HCT116 (cell line): Measurements from ENCODE around the gene EIPR1. TPM values are rescaled to one million over a fixed set of nuclear protein-coding genes. Genes with fewer than 3 reads are reported as not detected.

Experiments used
- ATAC-seq: fragments of 200-7000 bp; cut with Tn5 transposase; 2 replicates; pipeline ENCODE4 v1.9.1; 2020; ENCODE audit warnings: mild to moderate bottlenecking, moderate library complexity
- BruUV-seq: library from RNA; stranded (reverse); fragments of 400-500 nt; replicated peaks from 2 replicates; lab custom pipeline; 2021; lab: Mats Ljungman, UMichigan
- CTCF ChIA-PET: fragments of 300-600 bp; sonication (Branson Sonifier 250); formaldehyde crosslinking; loops from one replicate; lab custom pipeline; 2021; ENCODE audit warnings: antibody characterized with exemption; lab: Charles Lee
- POLR2A ChIA-PET: fragments of 300-600, 350-600 bp; sonication (Branson Sonifier 250); formaldehyde crosslinking; loops from one replicate; lab custom pipeline; 2021; ENCODE audit warnings: antibody characterized with exemption; lab: Charles Lee
- RAD21 ChIA-PET, 2 experiments: fragments of 300-600 bp; sonication (Branson Sonifier 250); formaldehyde crosslinking; loops; one replicate each; lab custom pipeline; 2023; ENCODE audit warnings: low total read pairs in 2 of 2; ENCODE audit not compliant: uncharacterized antibody in 2 of 2, unreplicated experiment in 2 of 2, low non-redundant PET in 1 of 2; lab: Charles Lee
- DNase-seq: peaks from one replicate; pipeline ENCODE4 v3.0.0-alpha.2; 2010; ENCODE audit warnings: low read depth, low spot score
- H2AFZ ChIP-seq: fragments of 200-600 bp; shearing (Covaris generic), sonication (generic); 2 replicates; pipeline ENCODE4 v1.6.1; 2017; ENCODE audit warnings: low read depth, mixed run types, mixed read lengths, antibody characterized with exemption, low read length; ENCODE audit not compliant: poor library complexity, severe bottlenecking
- H3K27ac ChIP-seq: 2 replicates; pipeline ENCODE4 v1.5.1; 2012; ENCODE audit warnings: low read depth, low read length
- H3K27me3 ChIP-seq: fragments of 200-600 bp; sonication (generic); 2 replicates; pipeline ENCODE4 v1.6.1; 2016; ENCODE audit warnings: mixed run types, low read length, mixed read lengths; ENCODE audit not compliant: insufficient read depth
- H3K36me3 ChIP-seq, 2 experiments: fragments of 200-500 bp in 1 of 2; fragments of 200-600 bp in 1 of 2; sonication (Bioruptor generic) in 1 of 2; sonication (generic) in 1 of 2; 2 replicates each; pipeline versions ENCODE4 v1.5.1 to v1.6.1; 2014 to 2016; ENCODE audit warnings: low read length in 2 of 2, inconsistent platforms in 1 of 2, mixed read lengths in 1 of 2, mixed run types in 1 of 2; ENCODE audit not compliant: insufficient read depth in 2 of 2, control insufficient read depth in 1 of 2
- H3K4me1 ChIP-seq, 2 experiments: fragments of 200-600 bp in 1 of 2; sonication (generic) in 1 of 2; 2 replicates each; pipeline versions ENCODE4 v1.5.1 to v1.6.1; 2012 to 2017; ENCODE audit warnings: low read length in 2 of 2, inconsistent platforms in 1 of 2, mild to moderate bottlenecking in 1 of 2, mixed read lengths in 1 of 2, mixed run types in 1 of 2, moderate library complexity in 1 of 2; ENCODE audit not compliant: insufficient read depth in 2 of 2, control insufficient read depth in 1 of 2
- H3K4me2 ChIP-seq: fragments of 200-600 bp; sonication (generic); 2 replicates; pipeline ENCODE4 v1.6.1; 2017; ENCODE audit warnings: mixed run types, low read length, mixed read lengths
- H3K4me3 ChIP-seq, 2 experiments: fragments of 200-600 bp in 1 of 2; sonication (generic) in 1 of 2; replicated peaks in 1 of 2; 2 replicates each; pipeline ENCODE4 v1.5.1; 2011 to 2016; ENCODE audit warnings: low read length in 2 of 2, control low read depth in 1 of 2, low read depth in 1 of 2, mild to moderate bottlenecking in 1 of 2, mixed read lengths in 1 of 2, mixed run types in 1 of 2
- H3K79me2 ChIP-seq: fragments of 200-600 bp; sonication (generic); 2 replicates; pipeline ENCODE4 v1.6.1; 2017; ENCODE audit warnings: mild to moderate bottlenecking, mixed run types, low read length, moderate library complexity, mixed read lengths; ENCODE audit not compliant: insufficient read depth
- H3K9ac ChIP-seq: fragments of 200-600 bp; sonication (generic); 2 replicates; pipeline ENCODE4 v1.6.1; 2016; ENCODE audit warnings: low read length, mixed read lengths
- H3K9me2 ChIP-seq: fragments of 200-600 bp; sonication (generic), shearing (Covaris generic); 2 replicates; pipeline ENCODE4 v1.6.1; 2017; ENCODE audit warnings: mixed run types, mild to moderate bottlenecking, moderate library complexity; ENCODE audit not compliant: insufficient read depth
- H3K9me3 ChIP-seq, 2 experiments: fragments of 200-500 bp in 1 of 2; fragments of 200-600 bp in 1 of 2; sonication (Bioruptor generic) in 1 of 2; sonication (generic) in 1 of 2; 2 replicates each; pipeline ENCODE4 v1.6.1; 2014 to 2017; ENCODE audit warnings: low read length in 2 of 2, mixed read lengths in 2 of 2, inconsistent platforms in 1 of 2, low read depth in 1 of 2, mild to moderate bottlenecking in 1 of 2, mixed run types in 1 of 2, moderate library complexity in 1 of 2; ENCODE audit not compliant: control insufficient read depth in 1 of 2, insufficient read depth in 1 of 2
- H4K20me1 ChIP-seq: fragments of 200-600 bp; sonication (generic), shearing (Covaris generic); 2 replicates; pipeline ENCODE4 v1.6.1; 2017; ENCODE audit warnings: mixed run types, mild to moderate bottlenecking, moderate library complexity; ENCODE audit not compliant: insufficient read depth
- ATF3 ChIP-seq: IDR thresholded peaks from 2 replicates; pipeline ENCODE4 v1.6.1; 2012
- EGR1 ChIP-seq: IDR thresholded peaks from 2 replicates; pipeline ENCODE4 v1.6.1; 2012; ENCODE audit warnings: low read depth
- EZH2phosphoT487 ChIP-seq: fragments of 200-600 bp; IDR thresholded peaks from 2 replicates; pipeline ENCODE4 v1.6.1; 2018; ENCODE audit warnings: antibody characterized with exemption, borderline replicate concordance
- JUND ChIP-seq: IDR thresholded peaks from 2 replicates; pipeline ENCODE4 v1.6.1; 2012
- POLR2AphosphoS5 ChIP-seq: IDR thresholded peaks from 2 replicates; pipeline ENCODE4 v1.6.1; 2011; ENCODE audit warnings: mild to moderate bottlenecking, low read depth, low read length, moderate library complexity
- SIN3A ChIP-seq: IDR thresholded peaks from 2 replicates; pipeline ENCODE4 v1.6.1; 2012; ENCODE audit warnings: low read depth
- SRF ChIP-seq: IDR thresholded peaks from 2 replicates; pipeline ENCODE4 v1.6.1; 2012; ENCODE audit warnings: low read depth
- TCF7L2 ChIP-seq: IDR thresholded peaks from 2 replicates; pipeline ENCODE4 v1.7.0; 2011; ENCODE audit warnings: borderline replicate concordance, inconsistent platforms; ENCODE audit not compliant: insufficient read depth, insufficient read length; ENCODE audit errors: extremely low read depth
- ZFX ChIP-seq: fragments of 450-650 bp; IDR thresholded peaks from 2 replicates; pipeline ENCODE4 v1.6.1; 2017
- intact Hi-C: fragments of 100-400 bp; cut with micrococcal nuclease; formaldehyde crosslinking; loops from 2 replicates; pipeline ENCODE4 v1.10.0; 2022
- total RNA-seq: library from RNA; stranded (reverse); gene quantifications from one replicate; pipeline ENCODE4 v1.2.1, GENCODE V29; 2021; ENCODE audit not compliant: unreplicated experiment

EIPR1 gene
- total RNA-seq, 1 experiment from 2014 or later = 36.9 TPM

- no TSS peak for BruUV-seq
Observed at GRCh38 chr2:3211256-3212060, 166.2 kb downstream of the EIPR1 start.

GRCh38 chr2:3210257-3210656 lies 167.4 kb downstream of the EIPR1 start:
- no peak overlapping the region for H3K4me3 ChIP-seq
- CTCF ChIA-PET = no interaction called here
- BruUV-seq = no TSS peak
- H3K9ac ChIP-seq = no peak overlapping the region
- POLR2A ChIA-PET = no interaction called here
- H3K4me2 ChIP-seq = no peak overlapping the region
- no peak for TF ChIP-seq TCF7L2
- H4K20me1 ChIP-seq = no peaks in the 10 kb centered on the region
- no peaks in the 10 kb centered on the region for H3K79me2 ChIP-seq
- H3K27ac ChIP-seq = no peak overlapping the region
- H2AFZ ChIP-seq = no peak overlapping the region
- H3K27me3 ChIP-seq = no peaks in the 10 kb centered on the region
- ATAC-seq (no peak), DNase-seq (no peak)
- RAD21 ChIA-PET = no interaction called here
- intact Hi-C loops = no loop called here
- no peaks in the 10 kb centered on the region for H3K9me2 ChIP-seq
- no peaks in the 10 kb centered on the region; a peak in 1 of 4 replicates for H3K36me3 ChIP-seq
- H3K4me1 ChIP-seq = no peaks in the 10 kb centered on the region
- no peaks in the 10 kb centered on the region for H3K9me3 ChIP-seq

More at GRCh38 chr2:3211256-3212060, 166.2 kb downstream of the EIPR1 start:
- Histone ChIP-seq H3K36me3 (no peaks in the 10 kb centered on the region; a peak in 1 of 4 replicates), H3K4me3 (no peak overlapping the region), H3K4me1 (no peaks in the 10 kb centered on the region), H3K9me2 (no peaks in the 10 kb centered on the region), H3K9me3 (no peaks in the 10 kb centered on the region), H3K27ac (no peak overlapping the region), H3K79me2 (0 out of 2 replicates have a peak, but pooled peaks cover 8% of the 10 kb centered on the region), H4K20me1 (no peaks in the 10 kb centered on the region), H2AFZ (no peak overlapping the region), H3K9ac (no peak overlapping the region), H3K27me3 (no peaks in the 10 kb centered on the region), H3K4me2 (no peak overlapping the region)
- RAD21 ChIA-PET = no interaction called here
- intact Hi-C loops = no loop called here
- TF ChIP-seq EZH2phosphoT487 (no peak), ZFX (no peak), JUND (no peak), SRF (no peak), SIN3A (no peak), POLR2AphosphoS5 (no peak), ATF3 (no peak), EGR1 (no peak)
- CTCF ChIA-PET = no interaction called here
- POLR2A ChIA-PET = no interaction called here
- DNase-seq (no peak), ATAC-seq (no peak)
